Keratinocyte (primary cell): ENCODE measurements around the gene MAGI2. TPM values are rescaled to one million over a fixed set of nuclear protein-coding genes. Genes with fewer than 3 reads are reported as not detected.

Experiments used
- DNase-seq: peaks from one replicate; pipeline ENCODE4 v3.0.0-alpha.2; 2011; ENCODE audit warnings: low read depth, missing footprints, low spot score
- FAIRE-seq: peaks from 2 replicates; lab custom pipeline; 2011; peaks lifted over from hg19 to GRCh38; lab: Jason Lieb, UNC
- H2AFZ ChIP-seq: 2 replicates; pipeline ENCODE4 v1.6.0; 2012; ENCODE audit warnings: low read length, control low read depth, inconsistent platforms; ENCODE audit not compliant: control insufficient read depth
- H3K27ac ChIP-seq: 2 replicates; pipeline ENCODE4 v1.5.1; 2011; ENCODE audit warnings: low read length; ENCODE audit not compliant: control insufficient read depth, insufficient read depth
- H3K27me3 ChIP-seq: 3 replicates; pipeline ENCODE4 v1.6.0; 2011; ENCODE audit warnings: low read length; ENCODE audit not compliant: control insufficient read depth, insufficient read depth; ENCODE audit errors: extremely low read depth
- H3K36me3 ChIP-seq, 2 experiments: 2 replicates in 1 of 2; 3 replicates in 1 of 2; pipeline ENCODE4 v1.5.1; 2011; ENCODE audit warnings: low read length in 2 of 2, mild to moderate bottlenecking in 1 of 2; ENCODE audit not compliant: control insufficient read depth in 2 of 2, insufficient read depth in 2 of 2; ENCODE audit errors: extremely low read depth in 1 of 2
- H3K4me1 ChIP-seq: 3 replicates; pipeline ENCODE4 v1.5.1; 2011; ENCODE audit warnings: low read length; ENCODE audit not compliant: control insufficient read depth, insufficient read depth; ENCODE audit errors: extremely low read depth
- H3K4me2 ChIP-seq: 3 replicates; pipeline ENCODE4 v1.6.0; 2011; ENCODE audit warnings: low read depth, low read length; ENCODE audit not compliant: control insufficient read depth, insufficient read depth; ENCODE audit errors: extremely low read depth
- H3K4me3 ChIP-seq, 3 experiments: fragments of 200-600 bp in 1 of 3; sonication (generic) in 1 of 3; 2 replicates in 2 of 3; 3 replicates in 1 of 3; pipeline ENCODE4 v1.5.1; 2011 to 2016; ENCODE audit warnings: low read length in 3 of 3, mild to moderate bottlenecking in 3 of 3, control low read depth in 2 of 3, inconsistent platforms in 1 of 3, low read depth in 1 of 3, mixed read lengths in 1 of 3, mixed run types in 1 of 3, moderate library complexity in 1 of 3; ENCODE audit not compliant: control insufficient read depth in 2 of 3, insufficient read depth in 2 of 3; ENCODE audit errors: extremely low read depth in 1 of 3
- H3K79me2 ChIP-seq: 2 replicates; pipeline ENCODE4 v1.6.0; 2012; ENCODE audit warnings: low read length; ENCODE audit not compliant: control insufficient read depth, insufficient read depth
- H3K9ac ChIP-seq: 3 replicates; pipeline ENCODE4 v1.6.0; 2011; ENCODE audit warnings: low read length; ENCODE audit not compliant: control insufficient read depth, insufficient read depth; ENCODE audit errors: extremely low read depth
- H3K9me1 ChIP-seq: 3 replicates; pipeline ENCODE4 v1.6.0; 2011; ENCODE audit warnings: low read length; ENCODE audit not compliant: control insufficient read depth, insufficient read depth; ENCODE audit errors: extremely low read depth
- H3K9me3 ChIP-seq: 2 replicates; pipeline ENCODE4 v1.5.1; 2012; ENCODE audit warnings: low read depth, low read length; ENCODE audit not compliant: control insufficient read depth
- H4K20me1 ChIP-seq: 3 replicates; pipeline ENCODE4 v1.6.0; 2011; ENCODE audit warnings: low read length; ENCODE audit not compliant: control insufficient read depth, insufficient read depth; ENCODE audit errors: extremely low read depth
- CTCF ChIP-seq, 3 experiments: IDR thresholded peaks in 1 of 3; conservative IDR thresholded peaks in 1 of 3; optimal IDR thresholded peaks in 1 of 3; 2 replicates in 2 of 3; 3 replicates in 1 of 3; pipeline versions ENCODE3 to v1.5.1; 2011; ENCODE audit warnings: low read length in 3 of 3, mild to moderate bottlenecking in 3 of 3, moderate library complexity in 2 of 3, control low read depth in 1 of 3, inconsistent platforms in 1 of 3; ENCODE audit not compliant: insufficient read depth in 2 of 3; ENCODE audit errors: extremely low read depth in 1 of 3
- EZH2 ChIP-seq: IDR thresholded peaks from one replicate; pipeline ENCODE4 v1.6.1; 2012; ENCODE audit warnings: inconsistent platforms, mild to moderate bottlenecking, low read length, moderate library complexity
- dilution Hi-C: fragments of 300-500 bp; cut with MboI; formaldehyde crosslinking; loops from one replicate; pipeline ENCODE4 v1.7.0; 2020; ENCODE audit warnings: low sequenced_read_pairs; ENCODE audit not compliant: extremely low pct_ligation_motif_present
- polyA plus RNA-seq, 5 experiments: library from polyadenylated mRNA; depleted of rRNA in 3 of 5; stranded (reverse) in 3 of 5; stranded (forward) in 1 of 5; unstranded in 1 of 5; fragments of >200 nt; gene quantifications; 1 replicate in 1 of 5; 2 replicates in 3 of 5; 3 replicates in 1 of 5; pipeline versions ENCODE4 v1.2.1 to v1.2.3, GENCODE V29; 2011 to 2012; ENCODE audit warnings: missing spikeins in 2 of 5, low read depth in 1 of 5, low replicate concordance in 1 of 5

MAGI2 gene
- polyA plus RNA-seq, 1 donor (not counting 4 experiments of a cell fraction or from before 2014, with no cell fraction given): 0.07 TPM

DNA sequence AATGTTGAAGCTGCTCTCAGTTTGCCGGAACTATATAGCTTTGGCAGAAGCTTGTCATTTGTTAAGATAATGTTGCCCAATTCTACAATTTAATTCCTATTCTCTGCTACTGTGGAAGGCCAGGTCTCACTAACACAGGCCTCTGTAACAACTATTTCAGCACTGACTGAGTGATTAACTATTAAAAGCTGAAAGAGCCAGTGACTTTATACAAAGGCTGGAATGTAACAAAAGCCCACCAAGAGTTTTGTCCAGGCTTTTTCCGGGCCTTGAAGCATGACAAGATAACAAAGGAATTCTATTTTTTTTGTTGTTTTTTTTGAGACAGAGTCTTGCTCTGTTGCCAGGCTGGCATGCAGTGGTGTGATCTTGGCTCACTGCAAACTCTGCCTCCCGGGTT is 859.3 kb downstream of the MAGI2 start:
- Histone ChIP-seq H2AFZ (no peak overlapping the region), H4K20me1 (no peaks in the 10 kb centered on the region), H3K9me3 (no peaks in the 10 kb centered on the region), H3K79me2 (no peaks in the 10 kb centered on the region), H3K4me3 (no peak overlapping the region), H3K4me2 (no peak overlapping the region), H3K36me3 (no peaks in the 10 kb centered on the region), H3K9ac (no peak overlapping the region), H3K4me1 (no peaks in the 10 kb centered on the region), H3K27ac (no peak overlapping the region), H3K9me1 (no peaks in the 10 kb centered on the region), H3K27me3 (no peaks in the 10 kb centered on the region)
- dilution Hi-C loops: no loop called here
- TF ChIP-seq CTCF (optimal IDR thresholded peaks at IDR 0.05 in 1 of 3, IDR thresholded peaks at IDR 0.05 in 1 of 3, conservative IDR thresholded peaks at IDR 0.05 in 1 of 3; ENCODE audit: extremely low read depth in 1 of 3, insufficient read depth in 2 of 3, low read length in 3 of 3): no peak
- TF ChIP-seq EZH2: no peak
- FAIRE-seq: no peak
- no peak for DNase-seq

- FAIRE-seq (no peak), DNase-seq (no peak)
- no peak overlapping the region for H3K27ac ChIP-seq
- H3K9me1 ChIP-seq: no peaks in the 10 kb centered on the region
- H3K36me3 ChIP-seq: no peaks in the 10 kb centered on the region
- no peak overlapping the region for H3K4me3 ChIP-seq
- no peaks in the 10 kb centered on the region for H3K4me1 ChIP-seq
- no peaks in the 10 kb centered on the region for H4K20me1 ChIP-seq
- no peak overlapping the region for H3K4me2 ChIP-seq
- no peaks in the 10 kb centered on the region for H3K27me3 ChIP-seq
- dilution Hi-C loops: no loop called here
- H3K9ac ChIP-seq: no peak overlapping the region
- H3K9me3 ChIP-seq: no peaks in the 10 kb centered on the region
- TF ChIP-seq EZH2: no peak
- no peak for TF ChIP-seq CTCF (optimal IDR thresholded peaks at IDR 0.05 in 1 of 3, IDR thresholded peaks at IDR 0.05 in 1 of 3, conservative IDR thresholded peaks at IDR 0.05 in 1 of 3; ENCODE audit: extremely low read depth in 1 of 3, insufficient read depth in 2 of 3, low read length in 3 of 3)
- H2AFZ ChIP-seq: no peak overlapping the region
- no peaks in the 10 kb centered on the region for H3K79me2 ChIP-seq
Observed at GRCh38 chr7:78588393-78588792, 865.1 kb downstream of the MAGI2 start.
